OCI-LY7 (cell line): ENCODE data around the gene TMEM131L.

ENCODE experiments used
- EZH2phosphoT487 ChIP-seq: fragments of 200-600 bp; sonication (generic); IDR thresholded peaks from 2 replicates; pipeline ENCODE4 v1.6.1; 2018; ENCODE audit warnings: low read depth, borderline replicate concordance, mild to moderate bottlenecking, mixed run types, antibody characterized with exemption, low read length, moderate library complexity, mixed read lengths
- TF ChIP-seq, protein P1 (sequence below): fragments of 200-600 bp; sonication (generic); conservative IDR thresholded peaks from 2 replicates; pipeline ENCODE4 v1.5.1; 2014; ENCODE audit warnings: mild to moderate bottlenecking, antibody characterized with exemption, low read length, moderate library complexity, mixed read lengths

DNA sequence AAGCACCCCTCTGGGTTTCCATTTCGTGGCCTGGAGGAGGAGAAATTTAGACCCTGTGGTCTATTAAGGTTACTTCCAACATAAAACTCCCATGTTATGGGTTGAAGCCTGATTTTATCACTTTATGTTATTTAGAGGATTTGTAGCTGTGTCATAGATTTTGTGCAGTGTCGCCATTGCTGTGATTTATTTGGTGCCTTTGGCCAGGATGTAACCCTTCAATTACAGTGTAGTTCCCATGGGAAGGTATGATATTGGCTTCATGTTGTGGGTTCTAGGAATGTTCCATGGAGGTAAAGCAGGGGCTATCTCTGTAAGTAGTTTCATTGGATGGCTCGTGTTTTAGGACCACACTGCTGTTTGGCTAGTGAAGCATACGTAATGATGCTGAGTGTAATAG, 58.5 kb downstream of the TMEM131L start:
- TF ChIP-seq, protein P1, sequence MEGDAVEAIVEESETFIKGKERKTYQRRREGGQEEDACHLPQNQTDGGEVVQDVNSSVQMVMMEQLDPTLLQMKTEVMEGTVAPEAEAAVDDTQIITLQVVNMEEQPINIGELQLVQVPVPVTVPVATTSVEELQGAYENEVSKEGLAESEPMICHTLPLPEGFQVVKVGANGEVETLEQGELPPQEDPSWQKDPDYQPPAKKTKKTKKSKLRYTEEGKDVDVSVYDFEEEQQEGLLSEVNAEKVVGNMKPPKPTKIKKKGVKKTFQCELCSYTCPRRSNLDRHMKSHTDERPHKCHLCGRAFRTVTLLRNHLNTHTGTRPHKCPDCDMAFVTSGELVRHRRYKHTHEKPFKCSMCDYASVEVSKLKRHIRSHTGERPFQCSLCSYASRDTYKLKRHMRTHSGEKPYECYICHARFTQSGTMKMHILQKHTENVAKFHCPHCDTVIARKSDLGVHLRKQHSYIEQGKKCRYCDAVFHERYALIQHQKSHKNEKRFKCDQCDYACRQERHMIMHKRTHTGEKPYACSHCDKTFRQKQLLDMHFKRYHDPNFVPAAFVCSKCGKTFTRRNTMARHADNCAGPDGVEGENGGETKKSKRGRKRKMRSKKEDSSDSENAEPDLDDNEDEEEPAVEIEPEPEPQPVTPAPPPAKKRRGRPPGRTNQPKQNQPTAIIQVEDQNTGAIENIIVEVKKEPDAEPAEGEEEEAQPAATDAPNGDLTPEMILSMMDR, result no peak
- no peak for TF ChIP-seq EZH2phosphoT487
